ENCODE measurements around the gene EYA2. TPM values are rescaled to one million over a fixed set of nuclear protein-coding genes. Genes with fewer than 3 reads are reported as not detected.

The EYA2 gene
- total RNA-seq, 4 donors from 2014 or later: 9.7 to 22.1 (median 14.3) TPM

GRCh38 chr20:47041396-47041899, 146.8 kb downstream of the EYA2 start:
- TF ChIP-seq CTCF (IDR thresholded peaks at IDR 0.05) (no peak), POLR2A (IDR thresholded peaks at IDR 0.05) (no peak)
- intact Hi-C loops (cut with DNase I): no loop called here

GRCh38 chr20:47042464-47042863, 147.8 kb downstream of the EYA2 start:
- no peaks in the 10 kb centered on the region for H3K27me3 ChIP-seq
- 92% methylated on average over 6 of the region's 6 CpGs for WGBS, 2 donors
- H3K9me3 ChIP-seq: peaks cover 0 to 7% (median 0%) of the 10 kb centered on the region in 3 donors
- no peaks in the 10 kb centered on the region for H3K4me1 ChIP-seq
- H3K4me3 ChIP-seq: no peak overlapping the region
- peaks cover 0 to 44% (median 0%) of the 10 kb centered on the region in 3 donors for H3K36me3 ChIP-seq
- no peak overlapping the region for H3K27ac ChIP-seq
- TF ChIP-seq CTCF (IDR thresholded peaks at IDR 0.05): no peak
- TF ChIP-seq POLR2A (IDR thresholded peaks at IDR 0.05): no peak
- intact Hi-C loops (cut with DNase I): no loop called here
- DNase-seq: no peak

More at GRCh38 chr20:47041396-47041899, 146.8 kb downstream of the EYA2 start:
- Histone ChIP-seq H3K4me3 (no peak overlapping the region), H3K9me3 (peaks cover 0 to 7% (median 0%) of the 10 kb centered on the region in 3 donors), H3K27me3 (no peaks in the 10 kb centered on the region), H3K36me3 (peaks cover 0 to 37% (median 0%) of the 10 kb centered on the region in 3 donors), H3K4me1 (no peaks in the 10 kb centered on the region), H3K27ac (no peak overlapping the region)
- 64 to 77% methylated on average over 4 of the region's 4 CpGs for WGBS, 2 donors
- DNase-seq: no peak

DNA sequence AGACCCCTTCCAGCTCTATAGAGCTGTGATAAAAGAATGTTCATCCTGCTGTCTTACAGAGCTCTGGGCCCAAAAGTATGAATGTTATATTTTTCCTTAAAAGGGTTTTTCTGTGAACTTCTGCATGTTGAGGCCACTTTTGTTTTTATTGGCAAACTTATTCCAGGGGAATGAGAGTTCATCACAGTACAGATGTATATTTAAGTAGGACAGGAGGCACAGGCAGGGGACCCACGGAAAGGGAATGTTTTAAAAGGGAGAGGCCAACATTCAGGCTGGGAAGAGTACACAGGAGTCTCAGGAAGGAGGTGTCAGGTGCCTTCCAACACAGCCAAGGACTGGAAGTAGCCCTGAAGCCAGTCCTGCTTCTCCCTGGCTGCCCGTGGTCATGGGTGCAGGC, 148.4 kb downstream of the EYA2 start:
- no peak for DNase-seq
- Histone ChIP-seq H3K36me3 (peaks cover 0 to 50% (median 0%) of the 10 kb centered on the region in 3 donors), H3K9me3 (peaks cover 0 to 7% (median 0%) of the 10 kb centered on the region in 3 donors), H3K27me3 (no peaks in the 10 kb centered on the region), H3K4me1 (no peaks in the 10 kb centered on the region), H3K4me3 (no peak overlapping the region), H3K27ac (no peak overlapping the region)
- no peak for TF ChIP-seq CTCF (IDR thresholded peaks at IDR 0.05)
- no peak for TF ChIP-seq POLR2A (IDR thresholded peaks at IDR 0.05)
- WGBS, 2 donors: 61 to 75% methylated on average over 2 of the region's 2 CpGs
- intact Hi-C loops (cut with DNase I): no loop called here

DNA sequence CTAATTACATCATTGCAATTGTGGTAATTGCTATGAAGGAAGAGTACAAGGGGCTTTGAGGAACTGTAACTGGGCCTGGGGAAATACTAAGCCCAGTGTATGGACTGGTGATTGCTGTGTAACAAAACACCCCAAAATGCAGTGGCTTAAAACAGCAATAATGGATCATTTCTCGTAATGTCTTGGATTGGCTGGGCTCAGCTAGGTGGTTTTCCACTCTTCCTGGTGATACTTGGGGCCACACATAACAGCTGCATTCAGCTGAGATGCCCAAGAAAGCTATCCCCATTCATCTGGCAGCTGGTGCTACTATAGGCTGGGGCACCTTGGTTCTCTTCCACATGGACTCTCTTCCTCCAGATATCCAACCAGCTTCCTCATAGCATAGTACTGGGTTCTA, 150.3 kb downstream of the EYA2 start:
- Histone ChIP-seq H3K4me3 (no peak overlapping the region), H3K27ac (no peak overlapping the region), H3K4me1 (no peaks in the 10 kb centered on the region), H3K36me3 (peaks cover 0 to 54% (median 0%) of the 10 kb centered on the region in 3 donors), H3K9me3 (peaks cover 0 to 7% (median 0%) of the 10 kb centered on the region in 3 donors), H3K27me3 (no peaks in the 10 kb centered on the region)
- intact Hi-C loops (cut with DNase I): no loop called here
- TF ChIP-seq POLR2A (IDR thresholded peaks at IDR 0.05) (no peak), CTCF (IDR thresholded peaks at IDR 0.05) (no peak)
- WGBS, 2 donors: 78 to 83% methylated on average over 1 of the region's 1 CpG
- DNase-seq: no peak

DNA sequence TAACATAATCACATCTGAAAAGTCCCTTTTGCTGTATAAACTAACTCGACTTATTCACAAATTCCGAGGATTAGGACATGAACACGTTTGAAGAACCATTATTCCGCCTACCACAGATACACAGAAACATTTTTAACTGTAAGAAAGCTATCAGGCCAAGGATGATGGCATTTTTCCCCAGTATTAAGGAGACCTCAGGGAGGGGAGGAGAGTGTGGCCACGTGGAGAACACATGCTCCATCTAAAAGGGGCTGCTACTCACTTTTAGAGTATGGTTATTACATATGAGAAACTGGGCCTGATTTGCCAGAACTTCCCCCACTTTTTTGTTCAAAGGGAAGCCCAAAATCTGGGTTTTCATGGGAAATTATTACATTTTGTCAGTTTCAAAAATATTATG, 153.4 kb downstream of the EYA2 start:
- 75 to 76% methylated on average over 5 of the region's 5 CpGs for WGBS, 2 donors
- Histone ChIP-seq H3K27ac (no peak overlapping the region), H3K27me3 (no peaks in the 10 kb centered on the region), H3K9me3 (peaks cover 0 to 7% (median 0%) of the 10 kb centered on the region in 3 donors), H3K36me3 (peaks cover 0 to 42% (median 0%) of the 10 kb centered on the region in 3 donors), H3K4me1 (no peaks in the 10 kb centered on the region), H3K4me3 (no peak overlapping the region)
- DNase-seq: no peak
- intact Hi-C loops (cut with DNase I): no loop called here
- TF ChIP-seq CTCF (IDR thresholded peaks at IDR 0.05) (no peak), POLR2A (IDR thresholded peaks at IDR 0.05) (no peak)
